ENCODE measurements around the gene FBXW8. TPM values are rescaled to one million over a fixed set of nuclear protein-coding genes. Genes with fewer than 3 reads are reported as not detected.

FBXW8 gene
- total RNA-seq, 1 donor from 2014 or later: 11.7 TPM

DNA sequence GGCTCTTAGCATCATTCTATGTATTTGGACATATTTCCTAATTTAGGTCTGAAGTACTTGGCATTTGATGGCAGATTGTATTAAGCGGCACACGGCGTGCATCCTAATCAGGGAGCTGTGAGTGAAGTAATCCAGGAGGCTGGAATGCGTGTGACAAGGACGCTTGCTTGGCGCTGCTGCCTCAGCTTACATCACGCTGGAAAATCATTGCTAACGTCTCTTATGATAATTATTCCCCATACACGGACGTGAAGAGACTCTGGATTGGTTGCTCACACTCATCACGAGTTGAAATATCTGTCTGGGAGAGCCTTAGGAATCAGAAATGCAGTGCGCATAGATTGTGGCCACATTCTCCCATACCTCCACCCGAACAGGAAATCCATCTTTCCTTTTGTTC, 85.3 kb downstream of the FBXW8 start:
- DNase-seq (ENCODE audit: low spot score): no peak

- DNase-seq (ENCODE audit: low spot score): no peak
Observed at GRCh38 chr12:116996621-116997020, 85.9 kb downstream of the FBXW8 start.

- DNase-seq (ENCODE audit: low spot score): no peak
Observed at GRCh38 chr12:116999066-116999465, 88.3 kb downstream of the FBXW8 start.

DNA sequence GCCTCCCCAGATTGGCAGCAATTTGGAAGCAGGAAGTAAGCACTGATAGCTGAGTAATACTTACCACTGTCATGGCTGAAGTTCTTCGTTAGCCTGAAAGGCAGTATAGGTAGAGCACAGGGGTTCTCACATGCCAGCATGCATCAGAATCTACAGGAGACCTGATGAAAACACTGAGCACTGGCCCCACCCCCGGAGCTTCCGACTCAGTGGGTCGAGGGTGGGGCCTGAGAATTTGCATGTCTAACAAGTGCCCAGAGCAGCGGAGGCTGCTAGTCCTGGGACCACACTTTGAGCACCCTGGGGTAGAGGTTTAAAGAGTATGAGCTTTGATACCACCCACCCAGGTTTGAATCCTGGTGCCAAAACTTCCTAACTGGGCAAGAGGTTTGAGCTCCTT, 89.6 kb downstream of the FBXW8 start:
- DNase-seq (ENCODE audit: low spot score): no peak

DNA sequence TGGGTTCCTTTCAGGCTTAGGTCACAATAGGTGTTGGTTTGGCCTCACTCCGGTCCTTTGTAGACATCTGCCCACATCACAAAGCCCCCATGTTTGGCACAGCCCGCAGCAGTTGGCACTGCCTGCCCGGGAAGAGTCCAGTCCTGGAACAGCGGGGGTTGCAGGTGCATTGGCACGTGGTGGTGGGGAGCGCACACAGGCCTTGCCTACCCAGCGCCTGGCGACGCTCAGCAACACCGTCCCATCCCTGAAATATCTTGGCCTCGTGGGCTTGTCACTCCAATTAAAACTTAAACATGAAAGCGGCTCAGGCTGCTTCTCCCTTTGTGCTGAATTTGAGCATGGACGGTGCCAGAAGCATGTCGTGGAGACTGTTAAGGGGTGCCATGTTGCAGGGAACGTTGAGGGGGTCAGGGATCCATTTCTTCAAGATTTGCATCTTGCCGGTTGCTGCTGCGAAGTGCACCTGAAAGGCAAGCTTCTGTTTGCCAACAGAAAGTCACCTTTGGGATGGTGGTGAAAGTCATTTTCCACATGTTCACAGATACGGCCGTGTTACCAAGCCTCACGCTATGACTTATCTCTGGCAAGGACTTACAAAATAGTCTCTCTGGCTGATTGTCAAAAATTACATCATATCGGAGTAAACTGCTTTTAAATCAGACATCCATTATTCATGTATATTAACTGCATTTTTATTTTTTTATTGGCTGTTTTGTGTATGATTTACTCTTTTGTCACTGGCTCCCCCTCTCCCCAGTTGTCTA, 91.5 kb downstream of the FBXW8 start:
- no peak for DNase-seq (ENCODE audit: low spot score)

DNA sequence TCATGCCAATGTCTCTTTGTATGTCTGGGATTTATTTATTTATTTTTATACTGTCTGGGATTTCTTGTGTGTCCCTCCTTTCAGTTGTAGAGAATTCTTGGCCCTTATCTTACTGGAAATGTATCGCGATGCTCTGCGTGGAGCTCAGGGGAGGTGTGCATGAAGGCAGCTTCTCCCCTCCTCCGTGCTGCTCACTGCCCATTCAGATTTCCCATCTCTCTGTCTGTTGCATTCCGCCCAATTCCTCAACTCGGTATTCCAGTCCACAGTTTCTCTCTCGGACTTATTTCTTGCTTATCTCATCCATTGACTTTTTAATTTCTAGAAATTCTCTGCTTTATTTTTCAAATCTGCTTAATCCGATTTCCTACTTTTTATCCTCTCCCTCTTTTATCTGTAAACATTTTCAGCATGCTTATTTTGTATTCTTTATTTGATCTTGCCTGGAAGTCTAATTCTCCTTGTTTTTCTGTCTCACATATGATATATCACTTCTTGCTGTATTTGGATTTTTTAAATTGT, 93.2 kb downstream of the FBXW8 start:
- DNase-seq (ENCODE audit: low spot score): no peak

DNA sequence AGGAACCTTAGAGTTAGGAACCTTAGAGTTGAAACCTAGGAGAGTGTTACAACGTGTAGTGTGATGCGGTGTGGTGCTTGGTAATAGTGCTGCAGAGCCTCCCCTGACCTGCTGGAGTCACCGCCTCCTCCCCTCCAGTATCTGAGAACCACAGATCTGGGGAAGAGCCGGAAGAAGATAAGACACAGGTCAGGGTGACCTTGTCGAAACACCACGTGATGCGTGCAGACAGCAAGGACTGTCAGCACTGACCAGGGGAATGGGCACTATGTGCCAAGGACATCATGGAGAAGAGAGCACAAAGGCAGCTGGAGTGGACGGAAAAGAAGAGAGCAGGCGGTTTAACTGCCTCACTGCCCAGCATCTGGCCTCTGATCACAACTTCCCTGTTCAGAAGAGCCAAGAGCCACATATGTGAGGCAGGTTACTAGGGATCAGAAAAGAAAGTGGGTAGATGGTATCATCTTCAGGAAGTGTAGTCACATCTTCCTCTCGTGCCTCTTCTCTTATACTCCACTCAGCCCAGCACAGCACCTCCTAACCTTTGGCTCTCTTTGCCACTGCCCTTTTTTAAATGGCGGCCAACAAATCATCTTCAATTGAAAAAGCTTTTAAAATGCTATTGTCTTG, 94.8 kb downstream of the FBXW8 start:
- DNase-seq (ENCODE audit: low spot score): no peak

- DNase-seq (ENCODE audit: low spot score): no peak
Observed at GRCh38 chr12:117006333-117006732, 95.6 kb downstream of the FBXW8 start.

GRCh38 chr12:117007577-117007976, 96.8 kb downstream of the FBXW8 start:
- no peak for DNase-seq (ENCODE audit: low spot score)

DNA sequence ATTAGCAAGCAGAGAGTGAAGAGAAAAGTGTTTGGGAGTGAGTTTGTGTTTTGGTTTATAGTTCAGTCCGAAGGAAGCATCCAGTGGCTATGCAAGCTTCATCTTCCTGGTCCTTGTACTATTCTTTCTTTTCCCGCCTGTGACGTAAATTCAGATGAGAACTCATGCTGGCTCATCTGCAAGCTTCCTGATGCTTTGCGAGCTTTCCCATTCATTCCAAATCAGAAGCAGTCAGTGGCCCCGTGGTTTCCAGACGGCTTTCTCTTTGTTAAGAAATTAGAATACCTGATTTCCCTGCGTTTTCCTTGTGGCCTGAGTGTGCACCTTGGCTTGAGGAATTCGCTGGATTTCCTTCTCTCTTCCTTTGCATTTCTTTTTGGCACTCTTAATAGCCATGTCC, 99.0 kb downstream of the FBXW8 start:
- no peak for DNase-seq (ENCODE audit: low spot score)

- no peak for DNase-seq (ENCODE audit: low spot score)
Observed at GRCh38 chr12:117010693-117011451, 100.1 kb downstream of the FBXW8 start.

GRCh38 chr12:117011988-117012805, 101.4 kb downstream of the FBXW8 start:
- no peak for DNase-seq (ENCODE audit: low spot score)

- DNase-seq (ENCODE audit: low spot score): no peak
Observed at GRCh38 chr12:117013726-117014125, 103.0 kb downstream of the FBXW8 start.

- DNase-seq (ENCODE audit: low spot score): no peak
Observed at GRCh38 chr12:117014342-117014887, 103.7 kb downstream of the FBXW8 start.

DNA sequence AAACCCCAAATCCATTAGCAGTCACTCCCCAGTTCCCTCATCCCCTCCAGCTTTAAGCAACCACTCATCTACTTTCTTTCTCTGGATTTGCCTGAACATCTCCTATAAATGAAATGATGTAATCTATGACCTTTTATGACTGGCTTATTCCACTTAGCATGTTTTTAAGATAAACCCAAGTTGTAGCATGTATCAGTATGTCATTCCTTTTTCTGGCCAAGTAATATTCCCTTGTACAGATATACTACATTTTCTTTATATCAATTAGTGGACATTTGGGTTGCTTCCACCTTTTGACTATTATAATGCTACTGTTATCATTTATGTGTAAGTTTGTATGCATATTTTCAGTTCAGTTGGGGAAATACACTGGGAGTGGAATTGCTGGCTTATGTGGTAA, 105.1 kb downstream of the FBXW8 start:
- DNase-seq (ENCODE audit: low spot score): no peak

GRCh38 chr12:117017807-117018206, 107.1 kb downstream of the FBXW8 start:
- DNase-seq (ENCODE audit: low spot score): no peak

GRCh38 chr12:117018276-117018675, 107.5 kb downstream of the FBXW8 start:
- DNase-seq (ENCODE audit: low spot score): no peak

DNA sequence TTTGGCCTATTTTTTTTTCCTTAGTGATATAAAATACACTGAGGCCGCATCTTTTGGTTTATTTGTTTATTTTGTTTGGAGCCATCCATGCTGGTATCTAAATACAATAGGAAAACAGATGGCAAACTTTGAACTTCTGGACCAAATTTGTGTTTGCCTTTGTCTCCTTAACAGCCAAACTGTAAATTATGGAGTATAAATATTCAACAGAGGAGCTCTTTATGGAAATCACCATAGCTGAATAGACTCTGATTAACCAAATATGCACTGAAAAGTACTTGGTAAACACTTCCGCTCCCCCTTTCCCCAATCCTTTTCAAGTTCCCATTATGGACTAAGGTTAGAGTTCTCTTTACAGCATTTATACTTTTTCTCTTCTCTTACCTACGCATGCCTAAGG, 107.9 kb downstream of the FBXW8 start:
- DNase-seq (ENCODE audit: low spot score): no peak

DNA sequence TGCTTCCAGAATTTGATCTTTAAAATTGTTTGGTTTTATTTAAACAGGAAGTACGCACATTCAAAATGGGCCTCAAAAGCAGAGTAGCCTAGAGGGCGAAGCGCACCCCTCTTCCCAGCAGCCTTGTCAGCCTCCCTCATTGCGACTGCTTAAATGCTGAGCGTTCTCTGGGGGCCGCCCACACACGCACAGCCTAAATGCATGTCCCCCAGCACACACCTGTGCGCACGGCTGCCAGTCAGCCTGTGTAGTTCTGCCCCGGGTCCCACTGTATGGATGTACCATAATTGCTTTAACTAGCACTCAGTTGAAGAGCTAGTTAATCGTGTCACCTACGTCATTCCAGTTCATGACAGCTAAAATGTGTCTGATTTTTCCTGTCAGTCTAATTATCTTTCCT, 109.1 kb downstream of the FBXW8 start:
- DNase-seq (ENCODE audit: low spot score): no peak

DNA sequence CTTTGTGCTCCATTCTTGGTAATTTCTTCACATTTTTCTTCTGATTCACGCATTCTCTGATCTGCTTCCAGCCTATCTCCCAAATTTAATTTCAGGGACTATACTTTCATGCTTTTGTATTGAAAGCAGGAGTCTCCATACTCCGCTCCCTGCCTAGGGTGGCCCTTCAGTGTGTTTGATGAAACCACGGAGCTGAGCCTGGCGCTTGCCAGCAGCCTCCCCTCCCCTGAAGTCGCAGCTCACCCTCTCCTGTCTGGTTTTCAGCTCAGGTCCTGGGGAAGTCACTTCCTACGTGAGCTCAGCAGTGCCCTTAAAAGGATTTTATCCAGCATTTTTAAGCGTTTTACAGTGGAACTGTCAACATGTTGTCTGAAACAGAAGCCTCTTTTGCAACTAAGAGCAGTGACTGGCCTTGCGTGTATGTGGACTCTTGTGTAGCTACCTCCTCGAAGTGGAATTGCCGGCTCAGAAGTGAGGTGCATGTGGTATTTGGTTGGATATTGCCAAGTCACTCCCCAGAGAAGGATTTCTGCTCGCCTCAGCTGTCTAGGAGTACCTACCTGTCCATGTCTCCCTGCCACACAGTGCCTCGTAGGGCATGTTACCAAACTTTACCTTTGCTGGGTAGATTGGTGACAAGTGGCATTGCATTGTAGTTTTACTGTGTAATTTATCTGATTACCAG, 109.9 kb downstream of the FBXW8 start:
- DNase-seq (ENCODE audit: low spot score): no peak

DNA sequence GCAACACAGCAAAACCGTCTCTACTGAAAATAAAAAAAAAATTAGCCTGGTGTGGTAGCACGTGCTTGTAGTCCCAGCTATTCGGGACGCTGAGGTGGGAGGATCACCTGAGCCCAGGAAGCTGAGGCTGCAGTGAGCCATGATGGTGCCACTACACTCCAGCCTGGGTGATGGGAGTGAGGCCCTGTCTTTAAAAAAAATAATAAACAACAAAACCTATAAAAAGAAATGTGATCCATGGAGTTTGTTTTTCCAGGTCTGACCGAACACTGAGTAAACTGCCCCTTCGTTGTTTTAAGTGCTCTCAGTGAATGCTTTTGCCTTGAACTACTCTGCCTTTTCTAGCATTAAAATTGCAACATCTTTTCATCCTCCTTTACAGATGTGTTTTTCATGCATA, 111.7 kb downstream of the FBXW8 start:
- no peak for DNase-seq (ENCODE audit: low spot score)

Measured in mucosa of gallbladder (tissue), 1 donor.